Activated CD8-positive, alpha-beta memory T cell treated with anti-CD3 and anti-CD28 coated beads for 4 hours (primary cell): Measurements from ENCODE around the gene RNFT2.

Source experiments
- DNase-seq, 2 donors: peaks; one replicate each; pipeline ENCODE4 v3.0.0-alpha.2; 2020; ENCODE audit warnings: low read depth in 2 of 2

RNFT2 gene, protein sequence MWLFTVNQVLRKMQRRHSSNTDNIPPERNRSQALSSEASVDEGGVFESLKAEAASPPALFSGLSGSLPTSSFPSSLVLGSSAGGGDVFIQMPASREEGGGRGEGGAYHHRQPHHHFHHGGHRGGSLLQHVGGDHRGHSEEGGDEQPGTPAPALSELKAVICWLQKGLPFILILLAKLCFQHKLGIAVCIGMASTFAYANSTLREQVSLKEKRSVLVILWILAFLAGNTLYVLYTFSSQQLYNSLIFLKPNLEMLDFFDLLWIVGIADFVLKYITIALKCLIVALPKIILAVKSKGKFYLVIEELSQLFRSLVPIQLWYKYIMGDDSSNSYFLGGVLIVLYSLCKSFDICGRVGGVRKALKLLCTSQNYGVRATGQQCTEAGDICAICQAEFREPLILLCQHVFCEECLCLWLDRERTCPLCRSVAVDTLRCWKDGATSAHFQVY

DNA sequence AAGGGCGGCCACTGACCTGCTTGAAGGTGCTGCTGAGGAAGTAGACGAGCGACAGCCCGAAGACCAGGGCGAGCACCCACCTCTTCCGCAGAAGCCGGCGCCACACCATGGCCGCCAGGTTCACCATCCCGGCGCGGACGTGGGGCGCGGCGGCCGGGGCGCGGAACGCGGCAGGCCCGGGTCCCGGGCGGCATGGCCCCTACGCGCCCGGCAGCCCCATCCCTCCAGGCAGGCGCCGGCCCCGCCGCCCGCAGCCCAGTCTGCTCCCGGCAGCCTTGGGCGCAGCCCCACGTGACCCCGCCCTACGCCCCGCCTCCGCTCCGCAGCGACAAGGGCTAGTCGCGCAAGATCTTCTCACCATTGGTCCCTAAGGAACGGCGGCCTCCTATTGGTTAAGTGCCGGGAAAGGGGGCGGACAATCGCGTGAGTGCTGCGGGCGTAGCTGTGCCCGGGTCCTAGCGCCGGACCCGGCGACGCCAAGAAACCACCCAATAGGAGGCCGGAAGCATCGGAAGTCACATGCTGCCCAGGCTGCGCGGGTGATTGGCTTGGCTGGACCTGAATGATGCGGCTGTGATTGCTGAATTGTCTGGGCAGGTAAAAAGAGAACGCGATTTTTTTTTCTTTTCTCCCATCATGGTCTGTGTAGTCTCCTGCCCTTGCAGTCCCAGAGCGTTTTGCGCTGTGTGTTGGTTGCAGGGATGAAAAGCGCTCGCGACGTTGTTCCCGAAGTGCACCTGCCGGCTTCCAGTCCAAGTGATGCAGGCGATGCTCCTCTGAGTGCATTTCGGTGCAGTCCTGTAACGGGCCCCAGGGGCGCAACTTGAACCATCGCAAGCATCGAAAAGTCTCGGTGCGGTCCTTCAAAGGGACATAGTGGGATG, at the start of gene RNFT2, which contains the start of gene SPRING1:
RNFT2 (plus strand) TSS at position 542 of the 884 bp plus-strand sequence. CDS start 2,183 bp downstream, outside the sequence.
SPRING1 (minus strand) TSS at position 296 of the 884 bp plus-strand sequence; CDS start at position 127, 169 bp downstream.
- peak; percentile 95 to 98 for DNase-seq

- no peak for DNase-seq
Measured at GRCh38 chr12:116689521-116689920, 48.6 kb upstream of the RNFT2 start.

DNA sequence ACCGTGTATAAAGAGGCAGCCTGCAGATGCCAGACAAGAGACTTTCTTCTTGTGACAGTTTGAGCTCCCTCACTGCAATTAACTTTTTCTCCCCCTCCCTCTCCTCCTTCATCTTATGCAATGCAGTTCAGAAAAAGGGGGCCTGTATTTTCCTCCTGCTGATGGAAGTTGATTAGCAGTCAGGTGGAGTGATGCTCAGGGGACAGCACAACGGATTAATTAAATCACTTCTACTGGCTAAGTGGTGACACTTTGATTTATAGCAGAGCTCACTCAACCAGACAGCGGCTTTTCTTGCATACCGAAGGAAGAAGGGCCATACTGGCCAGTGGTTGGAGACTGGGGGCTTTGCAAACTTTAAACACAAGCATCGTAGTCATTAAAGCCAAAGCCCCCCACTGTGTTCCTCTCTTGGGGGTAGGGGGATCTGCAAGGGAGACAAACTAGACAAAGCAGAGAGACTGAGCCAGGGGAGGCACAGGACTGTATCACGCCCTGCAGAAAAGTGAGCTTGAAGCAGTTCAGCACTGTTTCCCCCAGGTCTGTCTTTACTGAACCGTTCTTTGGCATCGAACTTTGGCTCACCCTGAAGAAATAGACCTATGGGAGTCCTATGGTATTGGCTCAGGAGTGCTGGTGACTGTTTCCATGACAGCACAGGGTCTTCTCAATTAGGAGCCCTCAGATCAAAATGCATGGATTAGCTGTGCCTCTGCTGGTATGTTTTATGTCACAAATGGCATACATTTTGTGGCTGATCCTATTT, 48.0 kb upstream of the RNFT2 start:
- no peak for DNase-seq

GRCh38 chr12:116691205-116691604, 46.9 kb upstream of the RNFT2 start:
- no peak for DNase-seq

DNA sequence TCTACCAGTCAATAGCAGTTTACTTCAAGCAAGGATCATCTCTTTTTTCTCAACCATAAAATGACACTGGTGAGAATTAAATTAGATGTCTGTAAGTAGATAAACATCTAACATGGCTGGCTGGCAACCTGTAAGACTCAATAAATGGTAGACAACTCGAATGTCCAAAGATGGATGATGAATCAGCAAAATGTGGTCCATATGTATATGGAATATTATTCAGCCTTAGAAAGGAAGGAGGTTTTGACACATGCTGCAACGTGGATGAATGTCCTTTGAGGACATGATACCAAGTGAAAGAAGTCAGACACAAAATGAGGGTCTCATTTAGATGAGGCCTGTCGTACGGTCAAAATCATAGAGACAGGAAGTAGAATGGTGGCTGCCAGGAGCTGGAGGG, 46.5 kb upstream of the RNFT2 start:
- DNase-seq, result no peak

- no peak for DNase-seq
Measured at GRCh38 chr12:116692605-116693004, 45.5 kb upstream of the RNFT2 start.

DNA sequence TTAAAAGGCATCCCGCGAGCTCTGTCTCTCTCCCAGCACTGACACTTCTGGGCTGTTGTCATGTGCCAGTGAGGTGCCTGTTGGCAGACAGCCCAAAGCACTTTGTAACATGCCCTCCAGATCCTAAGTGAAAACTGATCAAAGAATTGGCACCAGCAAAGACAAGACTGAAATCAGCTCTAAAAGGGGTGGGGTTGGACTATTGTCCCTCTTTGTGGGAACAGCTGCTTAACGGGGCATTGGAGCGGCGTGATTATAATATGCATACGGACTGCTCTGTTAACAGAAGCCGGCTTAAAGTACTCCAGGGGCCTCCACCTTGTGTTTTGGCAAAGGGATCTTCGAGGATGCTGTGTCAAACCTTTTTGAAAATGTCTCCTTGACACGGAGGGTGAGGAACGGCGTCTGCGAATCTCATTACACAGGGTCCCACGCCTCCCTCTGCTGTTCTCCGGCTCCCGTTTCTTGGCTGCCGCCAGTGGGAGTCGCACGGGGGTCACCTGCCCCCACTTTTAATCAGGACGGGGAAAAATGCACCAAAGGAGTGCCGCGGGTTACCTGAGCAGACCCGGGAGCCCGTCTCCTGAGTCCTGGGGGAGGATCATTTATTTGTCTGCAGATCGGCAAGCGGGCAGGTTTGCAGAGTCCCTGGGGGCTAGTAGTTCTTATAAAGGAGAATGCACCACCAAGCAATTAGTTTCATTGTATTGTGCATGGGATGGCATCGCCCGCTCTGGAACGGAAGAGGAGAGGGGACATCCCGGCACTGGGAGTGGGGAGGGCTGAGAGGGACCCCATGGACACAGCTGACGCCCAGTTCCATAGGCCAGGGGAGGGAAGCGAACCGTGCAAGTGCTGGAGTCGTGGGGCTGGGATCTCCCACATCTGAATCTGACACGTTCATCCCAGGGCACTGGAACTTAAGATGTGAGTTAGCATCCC, 44.6 kb upstream of the RNFT2 start:
- DNase-seq, result no peak

GRCh38 chr12:116694653-116695463, 43.3 kb upstream of the RNFT2 start:
- DNase-seq, result no peak

- DNase-seq, result no peak
Measured at GRCh38 chr12:116695464-116695725, 42.7 kb upstream of the RNFT2 start.

GRCh38 chr12:116697305-116697704, 40.8 kb upstream of the RNFT2 start:
- DNase-seq, result no peak

- DNase-seq, result no peak
Measured at GRCh38 chr12:116697716-116698115, 40.4 kb upstream of the RNFT2 start.

- no peak for DNase-seq
Measured at GRCh38 chr12:116698116-116698515, 40.0 kb upstream of the RNFT2 start.

DNA sequence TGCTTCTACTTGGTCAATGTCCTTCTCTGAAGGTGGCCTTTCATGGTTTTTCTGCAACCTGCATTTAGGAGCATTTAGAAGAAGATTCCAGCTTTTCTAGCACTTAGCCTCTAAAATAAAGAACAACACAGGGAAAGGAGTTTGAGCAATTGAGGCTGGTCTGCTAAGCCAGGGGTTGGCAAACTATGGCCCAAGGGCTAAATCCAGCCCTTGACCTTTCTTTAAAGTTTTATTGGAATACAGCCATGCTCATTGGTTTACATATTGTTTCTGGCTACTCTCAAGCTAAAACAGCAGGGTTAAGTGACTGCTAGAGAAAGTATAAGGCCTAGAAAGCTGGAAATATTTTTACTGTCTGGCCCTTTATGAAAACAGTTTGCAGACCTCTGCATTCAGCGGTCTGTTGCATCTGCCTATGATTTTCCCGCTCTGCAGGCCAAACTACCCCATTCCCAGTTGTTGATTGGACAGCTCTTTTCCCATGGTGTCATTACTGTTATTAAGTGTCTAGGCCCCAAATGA, 39.5 kb upstream of the RNFT2 start:
- no peak for DNase-seq

DNA sequence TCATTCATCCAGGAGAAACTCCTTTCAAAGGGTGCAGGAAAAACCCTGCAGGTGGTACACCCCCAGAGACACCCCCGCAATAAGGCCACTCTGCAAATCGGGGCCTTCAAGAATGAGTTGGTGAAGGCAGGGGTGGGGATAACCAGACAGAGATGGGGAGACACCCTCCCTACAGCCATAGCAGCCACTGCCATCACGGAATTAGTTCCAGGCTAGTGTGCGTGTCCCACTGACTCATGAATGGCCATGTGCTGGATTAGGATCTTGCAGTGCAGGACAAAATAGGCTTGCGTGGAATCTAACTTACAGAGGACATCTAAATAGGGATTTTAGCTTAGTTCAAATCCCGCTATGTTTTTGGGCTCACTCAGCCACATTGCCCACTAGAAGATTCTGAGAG, 38.0 kb upstream of the RNFT2 start:
- DNase-seq, result no peak

DNA sequence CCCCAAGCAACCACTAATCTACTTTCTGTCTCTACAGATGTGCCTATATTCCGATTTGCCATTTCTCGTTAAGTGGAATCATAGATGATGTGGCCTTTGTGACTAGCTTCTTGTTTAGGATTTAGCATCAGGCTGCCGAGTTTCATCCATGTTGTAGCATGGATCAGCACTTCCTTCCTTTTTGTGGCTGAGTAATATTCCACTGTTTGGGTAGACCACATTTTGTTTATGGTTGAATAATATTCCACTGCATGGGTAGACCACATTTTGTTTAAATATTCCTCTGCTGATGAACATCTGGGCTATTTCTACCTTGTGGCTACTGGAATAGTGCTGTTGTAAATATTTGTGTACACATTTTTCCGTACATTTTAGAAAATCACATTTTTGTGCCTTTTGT, 36.7 kb upstream of the RNFT2 start:
- no peak for DNase-seq

DNA sequence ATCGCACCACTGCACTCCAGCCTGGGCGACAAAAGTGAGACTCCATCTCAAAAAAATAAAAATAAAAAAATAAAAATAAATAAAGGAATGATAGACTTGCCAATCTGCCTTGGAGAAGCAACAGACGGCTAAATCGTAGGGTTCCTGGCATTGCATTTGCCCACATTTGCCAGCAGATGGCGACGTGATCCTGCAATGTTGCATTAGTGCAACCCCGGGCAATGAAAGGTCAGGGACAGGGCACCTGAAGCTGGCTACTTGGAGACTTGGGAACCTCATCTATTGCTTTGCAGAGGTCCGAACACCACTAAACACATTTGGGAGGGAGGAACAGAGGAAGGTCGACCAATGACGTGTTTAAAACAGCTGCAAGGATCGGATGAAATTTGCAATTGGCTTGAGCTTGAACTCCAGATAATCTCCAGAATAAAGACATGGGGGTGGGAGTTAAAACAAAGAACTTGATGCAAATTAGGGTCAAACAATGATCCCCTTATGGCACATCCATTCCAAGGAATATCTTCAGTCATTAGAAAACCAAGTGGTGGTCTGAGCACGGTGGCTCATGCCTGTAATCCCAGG, 34.8 kb upstream of the RNFT2 start:
- DNase-seq, result peak; percentile 36

GRCh38 chr12:116707751-116708150, 30.4 kb upstream of the RNFT2 start:
- DNase-seq, result no peak

GRCh38 chr12:116708826-116709756, 29.0 kb upstream of the RNFT2 start:
- no peak for DNase-seq
